ENCODE measurements around the gene UTP14A.

Gene UTP14A

DNA sequence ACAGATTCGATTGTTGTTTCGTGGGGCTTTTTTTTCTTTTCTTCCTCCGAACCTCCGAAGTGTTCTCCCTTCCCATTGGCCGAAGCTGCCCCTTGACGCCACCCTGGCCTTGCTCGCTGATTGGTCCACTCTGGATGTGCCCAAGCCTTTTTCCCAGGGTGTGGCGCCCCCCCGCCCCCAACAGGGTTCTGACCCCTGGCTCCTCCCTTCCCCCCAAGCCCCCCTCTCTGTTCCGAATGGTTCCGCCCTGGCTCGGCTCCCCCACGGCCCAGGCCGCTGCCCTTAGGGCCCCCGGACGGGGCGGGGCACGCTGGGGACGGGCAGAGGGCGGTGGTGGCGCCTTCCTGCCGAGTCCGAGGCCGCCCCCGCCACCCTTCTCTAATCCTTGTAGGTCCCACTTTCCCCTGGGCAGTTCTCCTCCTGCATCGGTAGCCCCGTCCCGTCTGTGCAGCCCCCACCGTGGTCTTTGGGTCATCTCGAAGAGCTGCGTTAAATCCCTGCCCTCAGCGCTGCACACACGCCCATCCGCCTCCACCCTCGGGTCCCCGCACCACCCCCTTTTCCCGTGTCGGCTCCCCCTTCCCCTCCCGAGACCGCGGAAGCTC is 25.5 kb downstream of the UTP14A start:
- Histone ChIP-seq H3K27me3 (ENCODE audit: insufficient read depth, poor library complexity, severe bottlenecking) (peaks cover 5% of the 10 kb centered on the region), H3K27ac (replicated peaks) (no peak overlapping the region), H3K4me3 (replicated peaks; ENCODE audit: insufficient read depth, low read length) (peak overlapping the region; percentile 51)
- peak in 1 of 2 experiments; percentile 17 for DNase-seq (ENCODE audit: low read depth in 1 of 2, low spot score in 1 of 2)
- TF ChIP-seq GABPA (IDR thresholded peaks at IDR 0.05; ENCODE audit: low read depth) = no peak
- no peak for TF ChIP-seq CTCF (IDR thresholded peaks at IDR 0.05; ENCODE audit: insufficient read depth, low read length)
- no peak for TF ChIP-seq SPI1 (IDR thresholded peaks at IDR 0.05; ENCODE audit: borderline replicate concordance, low read depth)
- no peak for TF ChIP-seq REST (IDR thresholded peaks at IDR 0.05; ENCODE audit: insufficient replicate concordance, low read depth)
- TF ChIP-seq POLR2AphosphoS5 (IDR thresholded peaks at IDR 0.05; ENCODE audit: low read depth) = no peak

DNA sequence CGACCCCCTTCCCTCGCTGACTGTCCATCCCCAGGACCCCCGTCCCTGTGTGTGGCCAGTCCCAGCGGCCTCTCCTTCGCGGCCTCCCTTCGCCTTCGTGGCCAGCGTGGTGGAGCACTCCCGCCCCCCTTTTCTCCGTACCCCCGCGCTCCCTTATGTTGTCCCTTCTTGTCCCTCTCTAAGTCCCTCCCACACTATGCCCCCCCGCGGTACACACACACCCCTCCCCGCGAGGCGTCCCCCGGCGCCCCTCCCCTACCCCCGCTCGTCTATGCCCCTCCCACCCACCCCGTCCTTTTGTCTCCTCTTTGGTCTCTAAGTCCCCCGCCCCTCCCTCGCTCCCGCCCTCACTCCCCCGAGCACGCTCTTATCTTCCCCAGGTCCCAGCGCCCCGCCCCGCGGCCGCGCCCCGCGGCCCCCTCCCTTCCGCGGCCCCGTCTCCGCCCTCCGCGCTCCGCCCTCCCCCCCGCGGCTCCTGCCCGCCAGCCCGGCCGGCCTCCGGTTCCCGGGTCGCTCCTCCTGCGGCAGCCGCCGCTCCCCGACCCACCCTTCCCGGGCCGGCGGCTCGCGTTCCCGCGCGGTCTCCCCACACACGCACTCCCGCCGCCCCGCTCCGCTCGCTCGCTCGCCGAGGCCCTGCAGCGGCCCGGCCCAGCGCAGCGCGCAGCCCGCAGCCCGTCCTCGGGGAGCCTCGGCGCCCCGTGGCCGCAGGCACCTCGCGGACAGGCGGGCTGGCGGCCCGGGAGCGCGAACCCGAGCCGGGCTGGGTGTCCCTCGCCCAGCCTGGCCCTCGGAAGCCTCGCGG is 26.3 kb downstream of the UTP14A start:
- DNase-seq (ENCODE audit: low read depth in 1 of 2, low spot score in 1 of 2) = peak; percentile 17 to 54
- no peak overlapping the region for H3K27ac ChIP-seq (replicated peaks)
- H3K4me3 ChIP-seq (replicated peaks; ENCODE audit: insufficient read depth, low read length) = peak overlapping the region; percentile 51
- H3K27me3 ChIP-seq (ENCODE audit: insufficient read depth, poor library complexity, severe bottlenecking) = peaks cover 5% of the 10 kb centered on the region
- TF ChIP-seq GABPA (IDR thresholded peaks at IDR 0.05; ENCODE audit: low read depth) (no peak), CTCF (IDR thresholded peaks at IDR 0.05; ENCODE audit: insufficient read depth, low read length) (no peak), SPI1 (IDR thresholded peaks at IDR 0.05; ENCODE audit: borderline replicate concordance, low read depth) (no peak), POLR2AphosphoS5 (IDR thresholded peaks at IDR 0.05; ENCODE audit: low read depth) (no peak), REST (IDR thresholded peaks at IDR 0.05; ENCODE audit: insufficient replicate concordance, low read depth) (no peak)

- no peak for DNase-seq (ENCODE audit: low read depth in 1 of 2, low spot score in 1 of 2)
- H3K4me3 ChIP-seq (replicated peaks; ENCODE audit: insufficient read depth, low read length) = peak overlapping the region; percentile 51
- no peak overlapping the region for H3K27ac ChIP-seq (replicated peaks)
- H3K27me3 ChIP-seq (ENCODE audit: insufficient read depth, poor library complexity, severe bottlenecking) = peaks cover 5% of the 10 kb centered on the region
- TF ChIP-seq CTCF (IDR thresholded peaks at IDR 0.05; ENCODE audit: insufficient read depth, low read length) (no peak), REST (IDR thresholded peaks at IDR 0.05; ENCODE audit: insufficient replicate concordance, low read depth) (no peak), SPI1 (IDR thresholded peaks at IDR 0.05; ENCODE audit: borderline replicate concordance, low read depth) (no peak), POLR2AphosphoS5 (IDR thresholded peaks at IDR 0.05; ENCODE audit: low read depth) (no peak), GABPA (IDR thresholded peaks at IDR 0.05; ENCODE audit: low read depth) (no peak)
These were observed 26.9 kb downstream of the UTP14A start for GRCh38 chrX:129932821-129933321.
